ENCODE results near the gene ODF4.
"Not testable (repeated sequence)": the region's sequence is repeated elsewhere in the genome, so short reads cannot be mapped to it uniquely, and the experiment has no call there.

Gene ODF4

GRCh38 chr17:8376271-8377067, 36.8 kb downstream of the ODF4 start, which contains the start of gene KRABD2:
TSS of gene KRABD2 (minus strand) at chr17:8376704.
- Histone ChIP-seq H3K79me1 (replicated peaks; ENCODE audit: low read length, poor library complexity, severe bottlenecking) (peaks cover 11% of the 10 kb centered on the region), H3K4me3 (ENCODE audit: insufficient read depth in 1 of 2, low read depth in 1 of 2, low read length in 2 of 2) (peak within 1 kb of the TSS; percentile 91 to 93), H4K91ac (ENCODE audit: low read length) (peak within 1 kb of the TSS; percentile 96), H2AK5ac (ENCODE audit: low read length, severe bottlenecking) (peak within 1 kb of the TSS; percentile 95), H2BK12ac (ENCODE audit: low read length in 2 of 2) (peak within 1 kb of the TSS in 1 of 2 experiments; percentile 82), H3K27me3 (ENCODE audit: control insufficient read depth in 1 of 2, insufficient read depth in 1 of 2, low read length in 2 of 2) (no peaks in the 10 kb centered on the region), H3K9ac (ENCODE audit: low read length) (peak within 1 kb of the TSS; percentile 93), H3K14ac (ENCODE audit: low read length in 2 of 2) (peak within 1 kb of the TSS in 1 of 2 experiments; percentile 100), H3K4me2 (ENCODE audit: low read length, poor library complexity, severe bottlenecking) (peak within 1 kb of the TSS; percentile 66), H3K27ac (ENCODE audit: low read length, poor library complexity, severe bottlenecking) (peak within 1 kb of the TSS; percentile 98), H3K4me1 (ENCODE audit: control insufficient read depth, insufficient read depth, low read depth, low read length) (peaks cover 13% of the 10 kb centered on the region), H3K18ac (ENCODE audit: low read depth in 1 of 2, low read length in 2 of 2) (peak within 1 kb of the TSS; percentile 99 to 100), H3K23ac (ENCODE audit: low read length in 2 of 2) (no peak within 1 kb of the TSS), H2AFZ (ENCODE audit: low read depth, low read length) (peak within 1 kb of the TSS; percentile 91), H2BK15ac (ENCODE audit: low read depth, poor library complexity, severe bottlenecking) (no peak within 1 kb of the TSS), H3K36me3 (ENCODE audit: control insufficient read depth in 1 of 2, insufficient read depth in 2 of 2, low read depth in 1 of 2, low read length in 2 of 2) (peaks cover 14 to 57% of the 10 kb centered on the region in 2 experiments), H3K9me3 (ENCODE audit: control insufficient read depth, low read length) (no peaks in the 10 kb centered on the region), H4K8ac (ENCODE audit: low read length) (peak within 1 kb of the TSS; percentile 97), H3K4ac (ENCODE audit: low read depth in 1 of 2, low read length in 2 of 2) (peak within 1 kb of the TSS; percentile 73 to 100), H2BK120ac (ENCODE audit: low read depth, low read length) (peak within 1 kb of the TSS; percentile 86), H2BK5ac (ENCODE audit: low read depth, low read length, poor library complexity, severe bottlenecking) (no peak within 1 kb of the TSS)
- DNase-seq = peak; percentile 87
- 14% methylated on average over 30 of the region's 41 CpGs for WGBS

GRCh38 chr17:8377422-8377821, 37.8 kb downstream of the ODF4 start:
- Histone ChIP-seq H3K9me3 (ENCODE audit: control insufficient read depth, low read length) (no peaks in the 10 kb centered on the region), H3K4ac (ENCODE audit: low read depth in 1 of 2, low read length in 2 of 2) (no peak overlapping the region), H3K4me3 (ENCODE audit: insufficient read depth in 1 of 2, low read depth in 1 of 2, low read length in 2 of 2) (no peak overlapping the region), H3K27ac (ENCODE audit: low read length, poor library complexity, severe bottlenecking) (peak overlapping the region; percentile 7), H4K8ac (ENCODE audit: low read length) (no peak overlapping the region), H3K4me1 (ENCODE audit: control insufficient read depth, insufficient read depth, low read depth, low read length) (peaks cover 15% of the 10 kb centered on the region), H3K14ac (ENCODE audit: low read length in 2 of 2) (no peak overlapping the region), H4K91ac (ENCODE audit: low read length) (no peak overlapping the region), H2AK5ac (ENCODE audit: low read length, severe bottlenecking) (no peak overlapping the region), H2BK120ac (ENCODE audit: low read depth, low read length) (no peak overlapping the region), H2BK5ac (ENCODE audit: low read depth, low read length, poor library complexity, severe bottlenecking) (no peak overlapping the region), H3K9ac (ENCODE audit: low read length) (no peak overlapping the region), H3K79me1 (replicated peaks; ENCODE audit: low read length, poor library complexity, severe bottlenecking) (peaks cover 9% of the 10 kb centered on the region), H2BK12ac (ENCODE audit: low read length in 2 of 2) (no peak overlapping the region), H3K4me2 (ENCODE audit: low read length, poor library complexity, severe bottlenecking) (no peak overlapping the region), H3K18ac (ENCODE audit: low read depth in 1 of 2, low read length in 2 of 2) (no peak overlapping the region), H3K36me3 (ENCODE audit: control insufficient read depth in 1 of 2, insufficient read depth in 2 of 2, low read depth in 1 of 2, low read length in 2 of 2) (peaks cover 17 to 54% of the 10 kb centered on the region in 2 experiments), H3K23ac (ENCODE audit: low read length in 2 of 2) (no peak overlapping the region), H2AFZ (ENCODE audit: low read depth, low read length) (no peak overlapping the region), H3K27me3 (ENCODE audit: control insufficient read depth in 1 of 2, insufficient read depth in 1 of 2, low read length in 2 of 2) (no peaks in the 10 kb centered on the region), H2BK15ac (ENCODE audit: low read depth, poor library complexity, severe bottlenecking) (no peak overlapping the region)
- no peak for DNase-seq
- 98% methylated on average over 4 of the region's 4 CpGs for WGBS

GRCh38 chr17:8378117-8378516, 38.5 kb downstream of the ODF4 start:
- not testable (repeated sequence) for H3K14ac ChIP-seq (ENCODE audit: low read length in 2 of 2); H2AFZ ChIP-seq (ENCODE audit: low read depth, low read length); H3K4me2 ChIP-seq (ENCODE audit: low read length, poor library complexity, severe bottlenecking); H3K79me1 ChIP-seq (replicated peaks; ENCODE audit: low read length, poor library complexity, severe bottlenecking); H3K9ac ChIP-seq (ENCODE audit: low read length); H2BK12ac ChIP-seq (ENCODE audit: low read length in 2 of 2); H3K4me3 ChIP-seq (ENCODE audit: insufficient read depth in 1 of 2, low read depth in 1 of 2, low read length in 2 of 2); H2BK15ac ChIP-seq (ENCODE audit: low read depth, poor library complexity, severe bottlenecking); H3K23ac ChIP-seq (ENCODE audit: low read length in 2 of 2); H3K27me3 ChIP-seq (ENCODE audit: control insufficient read depth in 1 of 2, insufficient read depth in 1 of 2, low read length in 2 of 2); DNase-seq; H3K4ac ChIP-seq (ENCODE audit: low read depth in 1 of 2, low read length in 2 of 2); H2BK5ac ChIP-seq (ENCODE audit: low read depth, low read length, poor library complexity, severe bottlenecking); H4K91ac ChIP-seq (ENCODE audit: low read length); H3K9me3 ChIP-seq (ENCODE audit: control insufficient read depth, low read length); H3K18ac ChIP-seq (ENCODE audit: low read depth in 1 of 2, low read length in 2 of 2); H4K8ac ChIP-seq (ENCODE audit: low read length); H3K27ac ChIP-seq (ENCODE audit: low read length, poor library complexity, severe bottlenecking); H2BK120ac ChIP-seq (ENCODE audit: low read depth, low read length); H2AK5ac ChIP-seq (ENCODE audit: low read length, severe bottlenecking)
- H3K36me3 ChIP-seq (ENCODE audit: control insufficient read depth in 1 of 2, insufficient read depth in 2 of 2, low read depth in 1 of 2, low read length in 2 of 2) = peaks cover 17 to 54% of the 10 kb centered on the region in 2 experiments
- H3K4me1 ChIP-seq (ENCODE audit: control insufficient read depth, insufficient read depth, low read depth, low read length) = peaks cover 15% of the 10 kb centered on the region
- WGBS = 95% methylated on average over 5 of the region's 8 CpGs

- Histone ChIP-seq H3K4me2 (ENCODE audit: low read length, poor library complexity, severe bottlenecking) (no peak overlapping the region), H3K9me3 (ENCODE audit: control insufficient read depth, low read length) (no peaks in the 10 kb centered on the region), H3K18ac (ENCODE audit: low read depth in 1 of 2, low read length in 2 of 2) (no peak overlapping the region), H3K4me1 (ENCODE audit: control insufficient read depth, insufficient read depth, low read depth, low read length) (peaks cover 18% of the 10 kb centered on the region), H3K14ac (ENCODE audit: low read length in 2 of 2) (no peak overlapping the region), H2BK12ac (ENCODE audit: low read length in 2 of 2) (no peak overlapping the region), H4K8ac (ENCODE audit: low read length) (no peak overlapping the region), H2BK5ac (ENCODE audit: low read depth, low read length, poor library complexity, severe bottlenecking) (no peak overlapping the region), H3K4me3 (ENCODE audit: insufficient read depth in 1 of 2, low read depth in 1 of 2, low read length in 2 of 2) (peak overlapping the region in 1 of 2 experiments; percentile 96), H2AFZ (ENCODE audit: low read depth, low read length) (no peak overlapping the region), H3K27ac (ENCODE audit: low read length, poor library complexity, severe bottlenecking) (no peak overlapping the region), H4K91ac (ENCODE audit: low read length) (no peak overlapping the region), H3K79me1 (replicated peaks; ENCODE audit: low read length, poor library complexity, severe bottlenecking) (peaks cover 7% of the 10 kb centered on the region), H2BK15ac (ENCODE audit: low read depth, poor library complexity, severe bottlenecking) (no peak overlapping the region), H3K4ac (ENCODE audit: low read depth in 1 of 2, low read length in 2 of 2) (no peak overlapping the region), H3K36me3 (ENCODE audit: control insufficient read depth in 1 of 2, insufficient read depth in 2 of 2, low read depth in 1 of 2, low read length in 2 of 2) (peaks cover 17 to 54% of the 10 kb centered on the region in 2 experiments), H2BK120ac (ENCODE audit: low read depth, low read length) (no peak overlapping the region), H2AK5ac (ENCODE audit: low read length, severe bottlenecking) (no peak overlapping the region), H3K23ac (ENCODE audit: low read length in 2 of 2) (no peak overlapping the region), H3K9ac (ENCODE audit: low read length) (peak overlapping the region; percentile 98), H3K27me3 (ENCODE audit: control insufficient read depth in 1 of 2, insufficient read depth in 1 of 2, low read length in 2 of 2) (no peaks in the 10 kb centered on the region)
- 93% methylated on average over 3 of the region's 3 CpGs for WGBS
- DNase-seq = no peak
These were observed 40.4 kb downstream of the ODF4 start for GRCh38 chr17:8380049-8380448.
